HG02642 (cell line): ENCODE data around the gene RNF39.
"Not testable (repeated sequence)": the region's sequence is repeated elsewhere in the genome, so short reads cannot be mapped to it uniquely, and the experiment has no call there.

ENCODE experiments used
- ATAC-seq: cut with Tn5 transposase; IDR thresholded peaks from one replicate; pipeline ENCODE4 v1.9.1; 2021; ENCODE audit warnings: mild to moderate bottlenecking; ENCODE audit not compliant: unreplicated experiment, poor library complexity

RNF39 gene

GRCh38 chr6:30062471-30063178 is 12.9 kb downstream of the RNF39 start:
- no peak for ATAC-seq

- ATAC-seq = no peak
Observed at GRCh38 chr6:30061858-30062458, 13.6 kb downstream of the RNF39 start.

- ATAC-seq = peak; percentile 92
Observed at GRCh38 chr6:30061092-30061857, 14.3 kb downstream of the RNF39 start, which contains the start of gene POLR1H. Gene POLR1H, plus strand, starts transcription at chr6:30061265. Its CDS starts 260 bp downstream, at chr6:30061525.

- peak; percentile 20 for ATAC-seq
Observed at GRCh38 chr6:30060606-30061091, 14.9 kb downstream of the RNF39 start.

- no peak for ATAC-seq
Observed at GRCh38 chr6:30055513-30055912, 20.1 kb downstream of the RNF39 start.

GRCh38 chr6:30053682-30054081 is 21.9 kb downstream of the RNF39 start:
- no peak for ATAC-seq

- no peak for ATAC-seq
Observed at GRCh38 chr6:30047220-30047619, 28.3 kb downstream of the RNF39 start.

- no peak for ATAC-seq
Observed at GRCh38 chr6:30044630-30045029, 30.9 kb downstream of the RNF39 start.

GRCh38 chr6:30043744-30044143 is 31.8 kb downstream of the RNF39 start:
- ATAC-seq = no peak

GRCh38 chr6:30042914-30043313 is 32.7 kb downstream of the RNF39 start:
- no peak for ATAC-seq

- no peak for ATAC-seq
Observed at GRCh38 chr6:30042476-30042875, 33.1 kb downstream of the RNF39 start.

GRCh38 chr6:30041821-30042220 is 33.7 kb downstream of the RNF39 start:
- no peak for ATAC-seq

GRCh38 chr6:30041221-30041620 is 34.3 kb downstream of the RNF39 start:
- ATAC-seq = no peak

- no peak for ATAC-seq
Observed at GRCh38 chr6:30037182-30037788, 38.3 kb downstream of the RNF39 start.

- ATAC-seq = no peak
Observed at GRCh38 chr6:30035784-30036183, 39.8 kb downstream of the RNF39 start.

GRCh38 chr6:30033440-30033839 is 42.1 kb downstream of the RNF39 start:
- ATAC-seq = not testable (repeated sequence)

GRCh38 chr6:30031381-30031780 is 44.2 kb downstream of the RNF39 start:
- no peak for ATAC-seq

- ATAC-seq = no peak
Observed at GRCh38 chr6:30029588-30029987, 46.0 kb downstream of the RNF39 start.

- ATAC-seq = no peak
Observed at GRCh38 chr6:30025186-30025585, 50.4 kb downstream of the RNF39 start.

GRCh38 chr6:30022712-30023111 is 52.9 kb downstream of the RNF39 start:
- not testable (repeated sequence) for ATAC-seq

- no peak for ATAC-seq
Observed at GRCh38 chr6:30022189-30022588, 53.4 kb downstream of the RNF39 start.
